Stomach (tissue), 9 donors: ENCODE measurements around the gene HSPB9. TPM values are rescaled to one million over a fixed set of nuclear protein-coding genes. Genes with fewer than 3 reads are reported as not detected.

Source experiments
- DNase-seq, 2 donors: peaks; one replicate each; pipeline versions ENCODE4 v3.0.0 to v3.0.0-alpha.2; 2013 to 2019
- H3K27ac ChIP-seq, 5 donors: fragments of 200-600 bp in 4 of 5; sonication (generic) in 4 of 5; one replicate each; pipeline ENCODE4 v1.5.1; 2013 to 2019; ENCODE audit warnings: mild to moderate bottlenecking in 1 of 5, moderate library complexity in 1 of 5
- H3K27me3 ChIP-seq, 3 donors: fragments of 200-600 bp; sonication (generic); one replicate each; pipeline ENCODE4 v1.5.1; 2017 to 2019; ENCODE audit warnings: mixed run types in 1 of 3
- H3K36me3 ChIP-seq, 4 donors: fragments of 200-600 bp; sonication (generic); 1 replicate in 3 of 4; 2 replicates in 1 of 4; pipeline ENCODE4 v1.5.1; 2016 to 2019
- H3K4me1 ChIP-seq, 4 donors: fragments of 200-600 bp; sonication (generic); one replicate each; pipeline ENCODE4 v1.5.1; 2016 to 2019
- H3K4me3 ChIP-seq, 4 donors: fragments of 200-600 bp; sonication (generic) in 3 of 4; one replicate each; pipeline ENCODE4 v1.5.1; 2016 to 2019; ENCODE audit warnings: mild to moderate bottlenecking in 1 of 4
- H3K9me3 ChIP-seq, 4 donors: fragments of 200-600 bp; sonication (generic); one replicate each; pipeline ENCODE4 v1.5.1; 2016 to 2019
- EP300 ChIP-seq: sonication (generic); formaldehyde crosslinking; IDR thresholded peaks from one replicate; pipeline ENCODE4 v1.6.1; 2017; ENCODE audit warnings: antibody characterized with exemption
- POLR2A ChIP-seq, 4 donors: fragments of 450-650 bp; IDR thresholded peaks; one replicate each; pipeline ENCODE4 v1.6.1; 2016; ENCODE audit warnings: antibody characterized with exemption in 4 of 4, control low read depth in 2 of 4, mild to moderate bottlenecking in 1 of 4, moderate library complexity in 1 of 4
- POLR2AphosphoS5 ChIP-seq, 3 donors: sonication (generic); formaldehyde crosslinking; IDR thresholded peaks; one replicate each; pipeline ENCODE4 v1.6.1; 2016; ENCODE audit warnings: antibody characterized with exemption in 3 of 3
- WGBS, 5 donors: extraction: QIAGEN DNeasy Blood & Tissue Kit in 3 of 5; methylation state at CpG; one replicate each; pipeline versions ENCODE4 v1.1.5 to v1.1.7; 2013 to 2018; 5-methylcytosine and 5-hydroxymethylcytosine counted together
- intact Hi-C: fragments of 100-400 bp; cut with DNase I; formaldehyde crosslinking; loops from one replicate; pipeline ENCODE4 v1.15.1; 2023; ENCODE audit warnings: low total_unique reads
- polyA plus RNA-seq, 3 donors: library from polyadenylated mRNA; stranded (reverse); fragments of 200-250 nt; gene quantifications; one replicate each; pipeline ENCODE4 v1.2.3, GENCODE V29; 2013
- total RNA-seq, 5 donors: library from RNA; depleted of rRNA; stranded (reverse); fragments of >200 nt; gene quantifications; one replicate each; pipeline versions ENCODE4 v1.1.0 to v1.2.3, GENCODE V29; 2014 to 2016
- TF ChIP-seq, protein P1 (sequence below), 7 experiments: fragments of 450-650 bp in 4 of 7; fragments of 200-600 bp in 3 of 7; sonication (generic) in 3 of 7; IDR thresholded peaks; one replicate each; pipeline ENCODE4 v1.5.1; 2016 to 2019; ENCODE audit warnings: antibody characterized with exemption in 7 of 7, control low read depth in 2 of 7, mild to moderate bottlenecking in 1 of 7
- donor health status: healthy with polysubstance abuse.
- donor health status: Bipolar disorder and iron deficiency.
- donor health status: healthy.

HSPB9 gene
- total and polyA plus RNA-seq, 8 donors, result 0.25 to 0.61 (median 0.35) TPM; not detected in 5

DNA sequence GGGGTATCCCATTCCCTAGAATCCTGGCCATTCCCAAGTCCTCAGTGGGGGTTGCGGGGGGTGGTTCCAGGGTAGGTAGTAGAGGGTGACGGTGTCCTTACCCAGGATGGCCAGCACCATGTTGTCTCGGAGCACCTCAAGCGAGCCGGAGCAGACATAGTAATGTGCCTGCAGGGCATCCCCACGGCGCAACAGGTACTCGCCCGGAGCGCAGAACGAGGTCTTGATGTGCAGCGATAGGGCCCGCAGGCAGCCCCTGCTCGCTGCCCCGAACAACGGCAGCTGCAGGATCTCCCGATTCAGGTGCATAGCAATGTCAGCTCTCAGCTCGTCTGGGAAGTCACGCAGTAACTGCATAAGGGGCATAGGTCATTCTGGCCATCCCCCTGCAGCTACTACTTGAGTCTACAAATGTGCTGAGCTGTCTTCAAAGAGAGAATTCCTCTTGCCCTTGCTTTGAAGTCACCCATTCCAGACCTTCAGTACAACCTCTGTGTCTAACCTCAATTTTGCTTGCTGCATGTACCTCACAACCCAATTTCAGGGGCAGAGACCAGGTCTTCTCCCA, 43.7 kb downstream of the HSPB9 start:
- H3K27me3 ChIP-seq, result no peaks in the 10 kb centered on the region
- intact Hi-C loops, result no loop called here
- DNase-seq, result no peak

GRCh38 chr17:42167807-42168206, 45.2 kb downstream of the HSPB9 start:
- no peaks in the 10 kb centered on the region for H3K36me3 ChIP-seq
- H3K9me3 ChIP-seq, result no peaks in the 10 kb centered on the region
- no peaks in the 10 kb centered on the region for H3K27me3 ChIP-seq
- H3K4me3 ChIP-seq, result no peak overlapping the region
- H3K27ac ChIP-seq, result no peak overlapping the region
- TF ChIP-seq POLR2AphosphoS5 (IDR thresholded peaks at IDR 0.05), result no peak
- TF ChIP-seq EP300, result no peak
- TF ChIP-seq POLR2A (IDR thresholded peaks at IDR 0.05), result no peak
- TF ChIP-seq, protein P1, sequence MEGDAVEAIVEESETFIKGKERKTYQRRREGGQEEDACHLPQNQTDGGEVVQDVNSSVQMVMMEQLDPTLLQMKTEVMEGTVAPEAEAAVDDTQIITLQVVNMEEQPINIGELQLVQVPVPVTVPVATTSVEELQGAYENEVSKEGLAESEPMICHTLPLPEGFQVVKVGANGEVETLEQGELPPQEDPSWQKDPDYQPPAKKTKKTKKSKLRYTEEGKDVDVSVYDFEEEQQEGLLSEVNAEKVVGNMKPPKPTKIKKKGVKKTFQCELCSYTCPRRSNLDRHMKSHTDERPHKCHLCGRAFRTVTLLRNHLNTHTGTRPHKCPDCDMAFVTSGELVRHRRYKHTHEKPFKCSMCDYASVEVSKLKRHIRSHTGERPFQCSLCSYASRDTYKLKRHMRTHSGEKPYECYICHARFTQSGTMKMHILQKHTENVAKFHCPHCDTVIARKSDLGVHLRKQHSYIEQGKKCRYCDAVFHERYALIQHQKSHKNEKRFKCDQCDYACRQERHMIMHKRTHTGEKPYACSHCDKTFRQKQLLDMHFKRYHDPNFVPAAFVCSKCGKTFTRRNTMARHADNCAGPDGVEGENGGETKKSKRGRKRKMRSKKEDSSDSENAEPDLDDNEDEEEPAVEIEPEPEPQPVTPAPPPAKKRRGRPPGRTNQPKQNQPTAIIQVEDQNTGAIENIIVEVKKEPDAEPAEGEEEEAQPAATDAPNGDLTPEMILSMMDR (IDR thresholded peaks at IDR 0.05), result no peak
- no peaks in the 10 kb centered on the region for H3K4me1 ChIP-seq
- DNase-seq, result no peak
- intact Hi-C loops, result no loop called here
- WGBS, 5 donors, result 90 to 96% (median 94%) methylated on average over 8 of the region's 8 CpGs

More for the DNA sequence above, 43.7 kb downstream of the HSPB9 start:
- no peaks in the 10 kb centered on the region for H3K9me3 ChIP-seq
- 85 to 93% (median 91%) methylated on average over 7 to 19 of the region's 19 CpGs for WGBS, 5 donors
- H3K4me3 ChIP-seq, result no peak overlapping the region
- TF ChIP-seq POLR2A (IDR thresholded peaks at IDR 0.05) (no peak), EP300 (no peak)
- TF ChIP-seq, protein P1 (IDR thresholded peaks at IDR 0.05), result no peak
- H3K36me3 ChIP-seq, result no peaks in the 10 kb centered on the region
- H3K27ac ChIP-seq, result no peak overlapping the region
- H3K4me1 ChIP-seq, result no peaks in the 10 kb centered on the region

- DNase-seq, result no peak
- intact Hi-C loops, result no loop called here
- H3K36me3 ChIP-seq, result no peaks in the 10 kb centered on the region
- TF ChIP-seq, protein P1 (IDR thresholded peaks at IDR 0.05), result no peak
- TF ChIP-seq POLR2A (IDR thresholded peaks at IDR 0.05) (no peak), EP300 (no peak), POLR2AphosphoS5 (IDR thresholded peaks at IDR 0.05) (no peak)
- H3K9me3 ChIP-seq, result no peaks in the 10 kb centered on the region
- no peaks in the 10 kb centered on the region for H3K27me3 ChIP-seq
- no peak overlapping the region for H3K4me3 ChIP-seq
- 86 to 95% (median 93%) methylated on average over 14 to 29 of the region's 29 CpGs for WGBS, 5 donors
- H3K27ac ChIP-seq, result no peak overlapping the region
- H3K4me1 ChIP-seq, result no peaks in the 10 kb centered on the region
Observed at GRCh38 chr17:42169351-42169750, 46.7 kb downstream of the HSPB9 start.

GRCh38 chr17:42171831-42172230, 49.2 kb downstream of the HSPB9 start:
- WGBS, 5 donors, result 49 to 62% (median 59%) methylated on average over 11 of the region's 11 CpGs
- no peak overlapping the region for H3K27ac ChIP-seq
- H3K4me3 ChIP-seq, result no peak overlapping the region
- intact Hi-C loops, result no loop called here
- TF ChIP-seq, protein P1 (IDR thresholded peaks at IDR 0.05), result no peak
- no peak for TF ChIP-seq POLR2A (IDR thresholded peaks at IDR 0.05)
- TF ChIP-seq POLR2AphosphoS5 (IDR thresholded peaks at IDR 0.05), result no peak
- no peak for TF ChIP-seq EP300
- H3K36me3 ChIP-seq, result no peaks in the 10 kb centered on the region
- no peak for DNase-seq
- no peaks in the 10 kb centered on the region for H3K9me3 ChIP-seq
- no peaks in the 10 kb centered on the region for H3K4me1 ChIP-seq
- no peaks in the 10 kb centered on the region for H3K27me3 ChIP-seq

Other genes starting within 250 kb of the HSPB9 start
- gene ACLY, start 203.9 kb upstream of the HSPB9 start, total RNA-seq, result 100 to 1,000 TPM in 1 of 5 donors, 10 to 100 TPM in 4; 29.8 to 121 (median 48.7) TPM
- 10 to 100 TPM; 19.8 to 23.8 (median 23.5) TPM for gene ACLY, start 203.9 kb upstream of the HSPB9 start, polyA plus RNA-seq
- 1 to 10 TPM in 1 of 5 donors, not detected in 4; 1.3 TPM for gene ODAD4, start 192.2 kb upstream of the HSPB9 start, total RNA-seq
- gene ODAD4, start 192.2 kb upstream of the HSPB9 start, polyA plus RNA-seq, result 1 to 10 TPM in 1 of 3 donors, under 1 TPM in 2; 0.78 to 2.1 (median 0.81) TPM
- gene CNP, start 156.0 kb upstream of the HSPB9 start, total RNA-seq, result 10 to 100 TPM; 21.0 to 47.2 (median 30.7) TPM
- gene CNP, start 156.0 kb upstream of the HSPB9 start, polyA plus RNA-seq, result 10 to 100 TPM; 27.3 to 29.1 (median 29.0) TPM
- gene DNAJC7, start 105.4 kb upstream of the HSPB9 start, total RNA-seq, result 100 to 1,000 TPM in 1 of 5 donors, 10 to 100 TPM in 4; 12.3 to 161 (median 61.6) TPM
- gene DNAJC7, start 105.4 kb upstream of the HSPB9 start, polyA plus RNA-seq, result 10 to 100 TPM; 66.7 to 93.3 (median 74.5) TPM
- gene NKIRAS2, start 102.7 kb upstream of the HSPB9 start, total RNA-seq, result 10 to 100 TPM in 4 of 5 donors, 1 to 10 TPM in 1; 7.5 to 27.4 (median 19.6) TPM
- gene NKIRAS2, start 102.7 kb upstream of the HSPB9 start, polyA plus RNA-seq, result 10 to 100 TPM; 16.8 to 28.5 (median 27.6) TPM
- gene C17orf113, start 72.2 kb upstream of the HSPB9 start, total RNA-seq, result 1 to 10 TPM in 3 of 5 donors, not detected in 2; 1.8 to 5.2 (median 2.5) TPM
- gene C17orf113, start 72.2 kb upstream of the HSPB9 start, polyA plus RNA-seq, result under 1 TPM; 0.31 to 0.92 (median 0.68) TPM
- under 1 TPM in 1 of 5 donors, not detected in 4; 0.87 TPM for gene ZNF385C, start 24.3 kb upstream of the HSPB9 start, total RNA-seq
- gene ZNF385C, start 24.3 kb upstream of the HSPB9 start, polyA plus RNA-seq, result 1 to 10 TPM in 1 of 3 donors, under 1 TPM in 2; 0.31 to 1.4 (median 0.53) TPM
- 10 to 100 TPM in 2 of 5 donors, 1 to 10 TPM in 3; 3.2 to 21.9 (median 9.8) TPM for gene DHX58, start 10.1 kb upstream of the HSPB9 start, total RNA-seq
- gene DHX58, start 10.1 kb upstream of the HSPB9 start, polyA plus RNA-seq, result 10 to 100 TPM; 15.1 to 23.4 (median 20.3) TPM
- 100 to 1,000 TPM in 1 of 5 donors, 10 to 100 TPM in 4; 10.1 to 114 (median 74.7) TPM for gene KAT2A, start 1.4 kb upstream of the HSPB9 start, total RNA-seq
- 10 to 100 TPM; 25.0 to 90.2 (median 29.3) TPM for gene KAT2A, start 1.4 kb upstream of the HSPB9 start, polyA plus RNA-seq
- 100 to 1,000 TPM in 1 of 5 donors, 10 to 100 TPM in 4; 26.8 to 105 (median 69.2) TPM for gene RAB5C, start 32.2 kb downstream of the HSPB9 start, total RNA-seq
- 100 to 1,000 TPM in 2 of 3 donors, 10 to 100 TPM in 1; 67.0 to 225 (median 170) TPM for gene RAB5C, start 32.2 kb downstream of the HSPB9 start, polyA plus RNA-seq
- gene KCNH4, start 58.3 kb downstream of the HSPB9 start, total RNA-seq, result not detected
- not detected for gene KCNH4, start 58.3 kb downstream of the HSPB9 start, polyA plus RNA-seq
- not detected for gene HCRT, start 62.6 kb downstream of the HSPB9 start, total RNA-seq
- not detected for gene HCRT, start 62.6 kb downstream of the HSPB9 start, polyA plus RNA-seq
- gene GHDC, start 71.7 kb downstream of the HSPB9 start, total RNA-seq, result 10 to 100 TPM in 3 of 5 donors, 1 to 10 TPM in 1, not detected in 1; 7.1 to 43.2 (median 13.5) TPM
- 10 to 100 TPM; 11.3 to 14.5 (median 13.9) TPM for gene GHDC, start 71.7 kb downstream of the HSPB9 start, polyA plus RNA-seq
- gene STAT5B, start 153.6 kb downstream of the HSPB9 start, total RNA-seq, result 10 to 100 TPM; 51.4 to 86.2 (median 62.4) TPM
- gene STAT5B, start 153.6 kb downstream of the HSPB9 start, polyA plus RNA-seq, result 10 to 100 TPM; 18.9 to 24.1 (median 19.8) TPM
- 10 to 100 TPM; 16.2 to 81.7 (median 20.6) TPM for gene STAT5A, start 165.7 kb downstream of the HSPB9 start, total RNA-seq
- gene STAT5A, start 165.7 kb downstream of the HSPB9 start, polyA plus RNA-seq, result 10 to 100 TPM in 2 of 3 donors, 1 to 10 TPM in 1; 9.6 to 10.5 (median 10.5) TPM